ENCODE data around the gene MFN2. TPM values are rescaled to one million over a fixed set of nuclear protein-coding genes. Genes with fewer than 3 reads are reported as not detected.

The MFN2 gene
- total RNA-seq, 4 donors from 2014 or later = 104 to 125 (median 111) TPM

GRCh38 chr1:11985171-11985570 lies 4.9 kb downstream of the MFN2 start:
- 61 to 87% methylated on average over 3 of the region's 3 CpGs for WGBS, 2 donors
- DNase-seq (ENCODE audit: low spot score in 2 of 2) = no peak
- no peak for TF ChIP-seq POLR2A (IDR thresholded peaks at IDR 0.05)
- TF ChIP-seq CTCF (IDR thresholded peaks at IDR 0.05) = no peak
- H3K4me3 ChIP-seq (ENCODE audit: low read depth, poor library complexity, severe bottlenecking) = no peak overlapping the region
- intact Hi-C loops (cut with DNase I; ENCODE audit: low total_unique reads) = no loop called here

- WGBS, 2 donors = 55 to 57% methylated on average over 7 of the region's 7 CpGs
- intact Hi-C loops (cut with DNase I; ENCODE audit: low total_unique reads) = no loop called here
- DNase-seq (ENCODE audit: low spot score in 2 of 2) = no peak
These were observed 5.6 kb downstream of the MFN2 start for GRCh38 chr1:11985851-11986250.

GRCh38 chr1:11989669-11990068 lies 9.4 kb downstream of the MFN2 start:
- TF ChIP-seq CTCF (IDR thresholded peaks at IDR 0.05) = no peak
- no peak for TF ChIP-seq POLR2A (IDR thresholded peaks at IDR 0.05)
- intact Hi-C loops (cut with DNase I; ENCODE audit: low total_unique reads) = no loop called here
- H3K4me3 ChIP-seq (ENCODE audit: low read depth, poor library complexity, severe bottlenecking) = no peak overlapping the region
- no peak for DNase-seq (ENCODE audit: low spot score in 2 of 2)
- 93 to 97% methylated on average over 7 of the region's 7 CpGs for WGBS, 2 donors

More at GRCh38 chr1:11985851-11986250, 5.6 kb downstream of the MFN2 start:
- no peak overlapping the region for H3K4me3 ChIP-seq (ENCODE audit: low read depth, poor library complexity, severe bottlenecking)
- TF ChIP-seq CTCF (IDR thresholded peaks at IDR 0.05) = no peak
- TF ChIP-seq POLR2A (IDR thresholded peaks at IDR 0.05) = no peak

GRCh38 chr1:11990303-11991032 lies 10.2 kb downstream of the MFN2 start:
- WGBS, 2 donors = 85 to 87% methylated on average over 10 of the region's 10 CpGs
- no peak for TF ChIP-seq CTCF (IDR thresholded peaks at IDR 0.05)
- TF ChIP-seq POLR2A (IDR thresholded peaks at IDR 0.05) = no peak
- intact Hi-C loops (cut with DNase I; ENCODE audit: low total_unique reads) = no loop called here
- no peak overlapping the region for H3K4me3 ChIP-seq (ENCODE audit: low read depth, poor library complexity, severe bottlenecking)
- DNase-seq (ENCODE audit: low spot score in 2 of 2) = no peak

GRCh38 chr1:11991969-11992676 lies 11.9 kb downstream of the MFN2 start:
- TF ChIP-seq POLR2A (IDR thresholded peaks at IDR 0.05) (no peak), CTCF (IDR thresholded peaks at IDR 0.05) (no peak)
- WGBS, 2 donors = 85 to 86% methylated on average over 16 of the region's 16 CpGs
- intact Hi-C loops (cut with DNase I; ENCODE audit: low total_unique reads) = no loop called here
- H3K4me3 ChIP-seq (ENCODE audit: low read depth, poor library complexity, severe bottlenecking) = no peak overlapping the region
- no peak for DNase-seq (ENCODE audit: low spot score in 2 of 2)
